Uterus (tissue), 4 donors: ENCODE results near the gene NPIPB4. TPM values are rescaled to one million over a fixed set of nuclear protein-coding genes. Genes with fewer than 3 reads are reported as not detected.
"Not testable (repeated sequence)": the region's sequence is repeated elsewhere in the genome, so short reads cannot be mapped to it uniquely, and the experiment has no call there.

Source experiments
- DNase-seq, 2 donors: peaks; one replicate each; pipeline ENCODE4 v3.0.0-alpha.2; 2019 to 2020
- H3K27ac ChIP-seq, 2 donors: fragments of 200-600 bp; sonication (generic); 1 replicate in 1 of 2; 2 replicates in 1 of 2; pipeline ENCODE4 v1.5.1; 2016 to 2018
- H3K27me3 ChIP-seq, 2 donors: fragments of 200-600 bp; sonication (generic); one replicate each; pipeline ENCODE4 v1.5.1; 2018 to 2019; ENCODE audit warnings: control low read depth in 1 of 2
- H3K36me3 ChIP-seq, 2 donors: fragments of 200-600 bp; sonication (generic); one replicate each; pipeline ENCODE4 v1.5.1; 2019; ENCODE audit warnings: control low read depth in 1 of 2
- H3K4me1 ChIP-seq, 2 donors: fragments of 200-600 bp; sonication (generic); one replicate each; pipeline ENCODE4 v1.5.1; 2018 to 2019; ENCODE audit warnings: control low read depth in 1 of 2
- H3K4me3 ChIP-seq, 2 donors: fragments of 200-600 bp; sonication (generic); 1 replicate in 1 of 2; 2 replicates in 1 of 2; pipeline ENCODE4 v1.5.1; 2018 to 2019; ENCODE audit warnings: mild to moderate bottlenecking in 1 of 2
- H3K9me3 ChIP-seq, 2 donors: fragments of 200-600 bp; sonication (generic); one replicate each; pipeline ENCODE4 v1.5.1; 2019; ENCODE audit warnings: control low read depth in 1 of 2
- POLR2A ChIP-seq, 2 donors: fragments of 450-650 bp; IDR thresholded peaks; one replicate each; pipeline ENCODE4 v1.6.1; 2016; ENCODE audit warnings: antibody characterized with exemption in 2 of 2, mild to moderate bottlenecking in 1 of 2, moderate library complexity in 1 of 2
- intact Hi-C: fragments of 100-400 bp; cut with DNase I; formaldehyde crosslinking; loops from one replicate; pipeline ENCODE4 v1.15.1; 2023; ENCODE audit warnings: low total_unique reads
- small RNA-seq: library from RNA; depleted of rRNA; stranded (forward); fragments of <200 nt; gene quantifications from one replicate; pipeline ENCODE3, GENCODE V24; 2016
- total RNA-seq, 4 donors: library from RNA; depleted of rRNA in 3 of 4; stranded (reverse); fragments of >200 nt in 3 of 4; gene quantifications; one replicate each; pipeline versions ENCODE4 v1.1.0 to v1.2.4, GENCODE V29; 2014 to 2023
- TF ChIP-seq, protein P1 (sequence below), 4 experiments: fragments of 200-600 bp in 2 of 4; fragments of 450-650 bp in 2 of 4; sonication (generic) in 2 of 4; IDR thresholded peaks; one replicate each; pipeline ENCODE4 v1.5.1; 2016 to 2019; ENCODE audit warnings: antibody characterized with exemption in 4 of 4, mild to moderate bottlenecking in 2 of 4, moderate library complexity in 1 of 4
- donor health status: DM: yes; HTN: yes; CAD: no.

Gene NPIPB4
- total RNA-seq, 4 donors from 2014 or later: 13.2 to 357 (median 75.3) TPM

DNA sequence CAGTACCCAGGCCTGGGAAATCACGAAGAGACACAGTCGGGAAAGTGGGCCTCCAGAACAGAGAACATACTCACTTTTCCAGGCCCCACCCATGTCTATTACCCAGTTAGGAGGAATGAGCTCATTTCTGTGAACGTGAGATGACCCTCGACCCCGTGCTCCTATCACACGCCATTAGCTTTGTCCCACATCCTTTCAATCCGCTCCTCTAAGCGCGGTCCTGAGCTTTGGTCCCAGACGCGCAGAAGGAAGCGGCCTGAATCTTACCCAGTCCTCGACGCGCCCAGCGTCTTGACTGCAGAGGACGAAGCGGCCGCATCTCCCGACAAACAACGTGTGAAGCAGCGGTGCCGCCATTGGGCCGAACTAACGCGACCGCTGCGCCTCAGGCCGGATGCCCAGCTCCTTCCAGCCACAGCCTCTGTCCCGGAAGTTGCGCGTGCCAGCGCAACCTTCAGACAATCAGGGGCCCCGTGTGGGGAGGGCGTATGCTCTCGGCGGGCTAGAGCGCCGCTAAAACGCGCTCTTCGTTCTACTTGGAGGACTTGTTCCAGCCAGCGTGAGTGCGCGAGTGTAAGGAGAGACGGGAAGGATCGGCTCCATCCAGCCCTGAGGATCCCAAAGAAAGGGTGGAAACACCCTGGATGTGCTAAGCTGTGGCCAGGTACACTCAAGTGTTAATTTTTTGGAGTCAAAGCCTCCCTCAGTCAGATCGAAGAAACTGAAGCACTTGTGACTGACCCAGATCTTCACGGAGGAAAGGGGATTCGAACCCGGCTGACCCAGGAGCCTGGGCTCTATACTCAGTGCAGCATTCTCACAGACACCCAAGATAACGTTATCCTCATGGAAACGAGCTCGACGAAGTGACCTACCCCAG, 37.3 kb downstream of the NPIPB4 start:
- peak; percentile 57 to 76 for DNase-seq
- H3K27me3 ChIP-seq, intact Hi-C loops, H3K4me1 ChIP-seq, H3K9me3 ChIP-seq, H3K36me3 ChIP-seq: not testable (repeated sequence)
- TF ChIP-seq POLR2A (IDR thresholded peaks at IDR 0.05): peak; percentile 26 to 28
- peak overlapping the region; percentile 72 to 73 for H3K27ac ChIP-seq
- peak overlapping the region; percentile 37 to 62 for H3K4me3 ChIP-seq

DNA sequence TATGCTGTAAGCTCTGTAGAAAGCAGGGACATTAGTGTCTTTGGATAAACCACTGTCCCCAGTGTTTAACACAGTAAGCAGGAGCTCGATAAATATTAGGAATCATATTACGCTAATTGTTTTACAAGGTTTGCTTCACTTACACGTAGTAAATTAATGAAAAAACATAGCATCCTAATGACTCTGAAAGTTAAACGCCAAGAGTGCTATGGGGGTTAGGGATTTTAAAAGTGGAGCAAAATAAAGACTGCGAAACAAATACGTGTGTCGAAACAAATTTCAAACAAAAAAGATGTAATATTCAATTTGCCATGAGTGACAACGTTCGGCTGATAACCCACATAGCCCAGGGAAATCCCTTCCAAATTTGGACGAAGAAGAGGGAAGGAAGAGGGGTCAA, 37.9 kb downstream of the NPIPB4 start:
- intact Hi-C loops, DNase-seq, H3K9me3 ChIP-seq, H3K27me3 ChIP-seq, H3K4me1 ChIP-seq, H3K36me3 ChIP-seq: not testable (repeated sequence)
- Histone ChIP-seq H3K4me3 (peak overlapping the region in 1 of 2 donors; percentile 62), H3K27ac (peak overlapping the region; percentile 52 to 72)

DNA sequence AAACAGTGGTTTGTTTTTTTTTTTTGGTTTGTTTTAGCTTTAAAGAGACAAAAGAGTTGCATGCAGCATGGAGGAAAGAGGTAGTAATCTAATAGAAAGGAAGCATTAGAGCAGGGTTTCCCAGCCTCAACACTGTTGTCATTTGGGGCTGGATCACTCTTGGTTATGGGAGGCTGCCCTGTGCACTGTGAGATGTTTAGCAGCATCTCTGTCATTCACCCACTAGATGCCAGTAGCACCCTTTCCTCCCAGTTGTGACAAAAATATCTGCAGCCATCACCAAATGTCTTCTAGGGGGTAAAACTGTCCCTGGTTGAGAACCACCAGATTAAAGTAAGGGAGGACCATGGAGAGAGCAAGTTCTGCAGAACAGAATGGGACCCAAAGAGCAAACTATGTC, 40.5 kb downstream of the NPIPB4 start:
- H3K4me1 ChIP-seq, H3K4me3 ChIP-seq, DNase-seq, H3K27ac ChIP-seq, H3K36me3 ChIP-seq, H3K9me3 ChIP-seq, H3K27me3 ChIP-seq, intact Hi-C loops: not testable (repeated sequence)

DNA sequence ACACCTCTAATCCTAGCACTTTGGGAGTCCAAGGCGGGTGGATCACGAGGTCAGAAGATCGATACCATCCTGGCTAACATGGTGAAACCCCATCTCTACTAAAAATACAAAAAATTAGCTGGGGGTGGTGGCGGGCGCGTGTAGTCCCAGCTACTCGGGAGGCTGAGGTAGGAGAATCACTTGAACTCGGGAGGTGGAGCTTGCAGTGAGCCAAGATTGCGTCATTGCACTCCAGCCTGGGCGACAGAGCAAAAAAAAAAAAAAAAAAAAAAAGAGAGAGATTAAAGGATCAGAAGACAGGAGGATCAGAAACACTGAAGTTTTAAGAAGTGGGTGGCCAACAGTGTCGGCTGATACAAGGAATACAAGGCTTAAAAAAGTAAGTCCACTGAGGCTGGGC, 41.9 kb downstream of the NPIPB4 start:
- intact Hi-C loops, H3K36me3 ChIP-seq: not testable (repeated sequence)

DNA sequence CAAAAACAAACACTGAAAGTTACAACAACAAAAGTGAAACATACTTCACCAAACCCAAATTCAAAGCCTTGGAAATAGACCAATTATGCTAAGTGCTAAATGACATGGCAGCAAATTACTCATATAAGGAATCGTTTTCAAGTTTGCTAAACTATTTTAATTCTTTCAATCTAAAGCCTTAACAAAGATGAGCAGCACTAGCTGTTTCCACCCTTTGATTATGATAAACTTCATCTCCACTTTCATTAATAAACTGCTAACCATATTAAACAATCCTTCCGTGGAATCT, 55.2 kb downstream of the NPIPB4 start:
- H3K4me1 ChIP-seq, DNase-seq, H3K27me3 ChIP-seq, H3K4me3 ChIP-seq, H3K9me3 ChIP-seq, H3K27ac ChIP-seq, H3K36me3 ChIP-seq, intact Hi-C loops: not testable (repeated sequence)

More for the DNA sequence above, 41.9 kb downstream of the NPIPB4 start:
- not testable (repeated sequence) for H3K4me3 ChIP-seq, H3K9me3 ChIP-seq, H3K27ac ChIP-seq, DNase-seq, H3K4me1 ChIP-seq, H3K27me3 ChIP-seq

DNA sequence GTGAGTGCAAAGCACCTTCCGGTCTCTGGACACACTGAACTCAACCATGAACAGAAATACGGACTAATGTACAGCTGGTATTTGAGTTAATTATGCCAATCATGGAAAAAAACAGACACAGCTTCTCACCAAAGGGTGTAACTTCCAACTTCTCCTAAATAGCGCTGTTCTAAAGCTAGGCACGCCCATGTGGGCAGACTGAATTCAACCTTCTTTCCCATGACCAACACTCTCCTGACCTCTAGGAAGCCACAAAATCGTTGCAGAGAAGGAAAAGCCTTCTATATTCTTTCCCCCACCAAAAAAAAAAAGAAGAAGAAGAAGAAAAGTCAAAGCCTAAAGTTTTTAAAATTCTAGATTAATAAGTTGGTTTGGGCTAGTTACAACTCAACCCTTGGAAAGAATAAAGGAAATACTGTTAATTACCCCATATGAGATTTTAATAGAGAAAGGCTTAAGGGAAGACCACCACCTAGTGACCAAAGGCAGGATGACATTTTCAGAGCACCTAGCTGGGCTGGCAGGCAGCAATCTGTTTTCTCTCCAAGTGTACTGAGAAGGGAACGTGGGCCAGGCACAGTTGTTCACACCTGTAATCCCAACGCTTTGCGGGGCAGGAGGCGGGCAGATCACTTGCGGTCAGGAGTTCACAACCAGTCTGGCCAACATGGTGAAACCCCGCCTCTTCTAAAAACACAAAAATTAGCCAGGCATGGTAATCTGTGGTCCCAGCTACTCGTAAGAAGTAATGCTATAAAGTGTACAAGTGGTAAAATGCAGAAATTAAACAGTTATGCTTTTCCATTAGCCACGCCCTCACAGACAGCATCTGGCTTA, 55.8 kb downstream of the NPIPB4 start:
- DNase-seq, intact Hi-C loops, H3K27ac ChIP-seq, H3K27me3 ChIP-seq, H3K4me3 ChIP-seq, H3K4me1 ChIP-seq, H3K9me3 ChIP-seq, H3K36me3 ChIP-seq: not testable (repeated sequence)
- TF ChIP-seq, protein P1, sequence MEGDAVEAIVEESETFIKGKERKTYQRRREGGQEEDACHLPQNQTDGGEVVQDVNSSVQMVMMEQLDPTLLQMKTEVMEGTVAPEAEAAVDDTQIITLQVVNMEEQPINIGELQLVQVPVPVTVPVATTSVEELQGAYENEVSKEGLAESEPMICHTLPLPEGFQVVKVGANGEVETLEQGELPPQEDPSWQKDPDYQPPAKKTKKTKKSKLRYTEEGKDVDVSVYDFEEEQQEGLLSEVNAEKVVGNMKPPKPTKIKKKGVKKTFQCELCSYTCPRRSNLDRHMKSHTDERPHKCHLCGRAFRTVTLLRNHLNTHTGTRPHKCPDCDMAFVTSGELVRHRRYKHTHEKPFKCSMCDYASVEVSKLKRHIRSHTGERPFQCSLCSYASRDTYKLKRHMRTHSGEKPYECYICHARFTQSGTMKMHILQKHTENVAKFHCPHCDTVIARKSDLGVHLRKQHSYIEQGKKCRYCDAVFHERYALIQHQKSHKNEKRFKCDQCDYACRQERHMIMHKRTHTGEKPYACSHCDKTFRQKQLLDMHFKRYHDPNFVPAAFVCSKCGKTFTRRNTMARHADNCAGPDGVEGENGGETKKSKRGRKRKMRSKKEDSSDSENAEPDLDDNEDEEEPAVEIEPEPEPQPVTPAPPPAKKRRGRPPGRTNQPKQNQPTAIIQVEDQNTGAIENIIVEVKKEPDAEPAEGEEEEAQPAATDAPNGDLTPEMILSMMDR (IDR thresholded peaks at IDR 0.05): peak in 2 of 4 experiments; percentile 21 to 25

DNA sequence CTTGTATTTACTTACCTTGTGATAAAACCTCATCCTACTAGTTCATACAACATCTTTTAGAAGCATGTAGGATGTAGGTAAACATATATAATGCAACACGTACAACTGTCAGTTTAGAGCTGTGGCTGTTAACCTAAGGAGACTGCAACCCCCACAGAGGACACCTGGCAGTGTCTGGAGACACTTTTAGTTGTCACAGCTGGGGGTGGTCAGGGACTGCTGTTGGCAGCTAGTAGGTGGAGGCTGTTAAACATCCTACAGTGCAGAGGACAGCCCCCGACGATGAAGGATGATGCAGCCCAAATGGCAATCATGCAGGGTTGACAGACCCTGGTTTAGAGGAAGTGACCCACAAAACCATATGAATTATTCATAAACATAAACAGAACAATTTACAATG, 59.0 kb downstream of the NPIPB4 start:
- H3K4me1 ChIP-seq, H3K9me3 ChIP-seq, H3K36me3 ChIP-seq, DNase-seq, H3K27me3 ChIP-seq, intact Hi-C loops, H3K27ac ChIP-seq, H3K4me3 ChIP-seq: not testable (repeated sequence)

DNA sequence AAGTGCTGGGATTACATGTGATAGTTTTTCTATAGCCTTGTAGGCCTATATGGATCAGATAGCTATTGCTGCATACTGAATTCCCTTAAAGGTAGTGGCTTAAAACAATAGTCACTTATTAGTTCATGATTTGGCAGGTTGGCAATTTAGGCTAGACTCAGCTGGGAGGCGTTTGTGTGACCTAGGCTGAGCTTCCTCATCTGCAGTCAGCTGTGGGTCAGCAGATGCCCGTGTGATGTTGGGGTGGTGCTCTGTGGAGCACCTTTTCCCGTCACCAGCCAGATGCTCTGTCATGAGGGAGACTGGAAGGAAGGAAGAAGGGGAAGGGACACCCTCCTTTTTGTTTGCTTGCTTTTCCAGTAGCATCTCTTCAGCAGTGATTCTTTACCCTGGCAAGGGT, 64.2 kb downstream of the NPIPB4 start:
- H3K9me3 ChIP-seq, DNase-seq, intact Hi-C loops: not testable (repeated sequence)

DNA sequence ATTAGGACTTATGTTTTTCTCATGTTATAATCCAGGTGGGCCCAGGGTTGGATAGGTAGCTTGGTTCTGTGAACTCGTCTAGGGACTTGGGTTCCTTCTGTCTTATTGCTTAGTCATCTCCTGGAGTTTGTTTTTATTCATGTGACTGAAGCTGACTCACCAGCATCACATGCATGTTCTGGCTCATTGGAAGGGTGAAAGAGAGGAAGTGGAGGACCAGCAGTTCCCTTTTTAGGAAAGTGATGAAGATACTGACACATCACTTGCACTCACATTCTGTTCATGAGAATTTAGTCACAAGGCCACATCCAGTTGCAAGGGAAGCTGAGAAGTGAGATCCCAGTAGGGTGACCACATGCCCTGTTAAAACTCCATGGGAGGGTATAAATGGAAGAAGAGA, 67.0 kb downstream of the NPIPB4 start:
- H3K9me3 ChIP-seq, H3K27me3 ChIP-seq, intact Hi-C loops, H3K27ac ChIP-seq, H3K4me3 ChIP-seq, DNase-seq, H3K36me3 ChIP-seq, H3K4me1 ChIP-seq: not testable (repeated sequence)

More for the DNA sequence above, 64.2 kb downstream of the NPIPB4 start:
- not testable (repeated sequence) for H3K4me3 ChIP-seq, H3K27ac ChIP-seq, H3K36me3 ChIP-seq, H3K4me1 ChIP-seq, H3K27me3 ChIP-seq

Small RNAs within 50 kb of the gene (small RNA-seq; reads per million reads assigned to genes)
- gene AC092375.3: not detected

Other genes starting within 250 kb of the NPIPB4 start
- 1 to 10 TPM in 2 of 4 donors, under 1 TPM in 2; 0.59 to 4.1 (median 1.6) TPM for gene IGSF6, start 205.1 kb downstream of the NPIPB4 start, total RNA-seq
- gene OTOA, start 193.8 kb downstream of the NPIPB4 start, total RNA-seq: under 1 TPM in 2 of 4 donors, not detected in 2; 0.21 to 0.28 TPM
- gene UQCRC2, start 95.6 kb upstream of the NPIPB4 start, total RNA-seq: 100 to 1,000 TPM in 2 of 4 donors, 10 to 100 TPM in 2; 66.8 to 230 (median 152) TPM
- not detected for gene PDZD9, start 143.4 kb upstream of the NPIPB4 start, total RNA-seq
- 10 to 100 TPM; 17.9 to 39.5 (median 30.3) TPM for gene MOSMO, start 150.4 kb upstream of the NPIPB4 start, total RNA-seq
- 1 to 10 TPM in 3 of 4 donors, not detected in 1; 1.5 to 2.5 (median 1.8) TPM for gene VWA3A, start 234.8 kb upstream of the NPIPB4 start, total RNA-seq